ENCODE data around the gene CYP1B1. TPM values are rescaled to one million over a fixed set of nuclear protein-coding genes. Genes with fewer than 3 reads are reported as not detected.

Gene CYP1B1
- total RNA-seq, result 1 to 10 TPM; 6.3 TPM

GRCh38 chr2:38075507-38076151 is at the start of gene CYP1B1:
CYP1B1 (minus strand) TSS chr2:38076151; CDS start chr2:38075388, 763 bp downstream.
- Mint-ChIP-seq H3K27ac (peak within 1 kb of the TSS; percentile 88), H3K4me3 (peak within 1 kb of the TSS; percentile 71), H3K4me1 (peaks cover 24% of the 10 kb centered on the region), H3K27me3 (peaks cover 61% of the 10 kb centered on the region), H3K9me3 (ENCODE audit: low read depth) (no peaks in the 10 kb centered on the region), H3K36me3 (ENCODE audit: low read depth) (peaks cover 2% of the 10 kb centered on the region)
- CTCF ChIA-PET, result interaction anchor here (0.6 to 2.1 kb wide), 8 partner anchors 25 to 523 kb away, joined by 3 to 7 read pairs (median 3); no protein-coding TSS in a partner anchor
- intact Hi-C loops (cut with DNase I, micrococcal nuclease), result loop anchor here (1.0 to 10.0 kb wide), 10 partner anchors 31 to 698 kb away; partner anchors contain the start of genes ATL2 (in 1 of the 2) and RMDN2 (in 1 of the 2)
- no peak for ATAC-seq
- POLR2A ChIA-PET, result interaction anchor here (1.3 kb wide), 1 partner anchor 20 kb away, joined by 8 read pairs; no protein-coding TSS in a partner anchor
- DNase-seq, result peak; percentile 25

- H3K36me3 Mint-ChIP-seq (ENCODE audit: low read depth), result peaks cover 3% of the 10 kb centered on the region
- POLR2A ChIA-PET, result no interaction called here
- H3K27me3 Mint-ChIP-seq, result no peaks in the 10 kb centered on the region
- H3K4me3 Mint-ChIP-seq, result no peak overlapping the region
- peaks cover 18% of the 10 kb centered on the region for H3K9me3 Mint-ChIP-seq (ENCODE audit: low read depth)
- no peak for DNase-seq
- H3K4me1 Mint-ChIP-seq, result no peaks in the 10 kb centered on the region
- intact Hi-C loops (cut with DNase I, micrococcal nuclease), result no loop called here
- no peak overlapping the region for H3K27ac Mint-ChIP-seq
- CTCF ChIA-PET, result no interaction called here
- no peak for ATAC-seq
Measured at GRCh38 chr2:38125007-38125406, 49.1 kb upstream of the CYP1B1 start.

GRCh38 chr2:38123911-38124310 is 48.0 kb upstream of the CYP1B1 start:
- intact Hi-C loops (cut with DNase I, micrococcal nuclease), result no loop called here
- no peak overlapping the region for H3K27ac Mint-ChIP-seq
- no peak overlapping the region for H3K4me3 Mint-ChIP-seq
- H3K9me3 Mint-ChIP-seq (ENCODE audit: low read depth), result peaks cover 18% of the 10 kb centered on the region
- ChIA-PET CTCF (no interaction called here), POLR2A (no interaction called here)
- ATAC-seq (no peak), DNase-seq (no peak)
- peaks cover 3% of the 10 kb centered on the region for H3K36me3 Mint-ChIP-seq (ENCODE audit: low read depth)
- peaks cover 2% of the 10 kb centered on the region for H3K27me3 Mint-ChIP-seq
- no peaks in the 10 kb centered on the region for H3K4me1 Mint-ChIP-seq

GRCh38 chr2:38122344-38122743 is 46.4 kb upstream of the CYP1B1 start:
- POLR2A ChIA-PET, result no interaction called here
- Mint-ChIP-seq H3K36me3 (ENCODE audit: low read depth) (peaks cover 3% of the 10 kb centered on the region), H3K9me3 (ENCODE audit: low read depth) (peaks cover 13% of the 10 kb centered on the region), H3K4me3 (no peak overlapping the region), H3K4me1 (no peaks in the 10 kb centered on the region), H3K27ac (no peak overlapping the region), H3K27me3 (peaks cover 5% of the 10 kb centered on the region)
- CTCF ChIA-PET, result no interaction called here
- ATAC-seq (no peak), DNase-seq (no peak)
- intact Hi-C loops (cut with DNase I, micrococcal nuclease), result no loop called here

GRCh38 chr2:38121481-38121880 is 45.5 kb upstream of the CYP1B1 start:
- ATAC-seq (no peak), DNase-seq (no peak)
- H3K4me1 Mint-ChIP-seq, result no peaks in the 10 kb centered on the region
- H3K27ac Mint-ChIP-seq, result no peak overlapping the region
- intact Hi-C loops (cut with DNase I, micrococcal nuclease), result no loop called here
- H3K36me3 Mint-ChIP-seq (ENCODE audit: low read depth), result no peaks in the 10 kb centered on the region
- ChIA-PET POLR2A (no interaction called here), CTCF (interaction anchor here (0.6 kb wide), 1 partner anchor 867 kb away, joined by 3 read pairs; no protein-coding TSS in a partner anchor)
- H3K4me3 Mint-ChIP-seq, result no peak overlapping the region
- peaks cover 5% of the 10 kb centered on the region for H3K9me3 Mint-ChIP-seq (ENCODE audit: low read depth)
- H3K27me3 Mint-ChIP-seq, result peaks cover 5% of the 10 kb centered on the region

- Mint-ChIP-seq H3K4me1 (no peaks in the 10 kb centered on the region), H3K36me3 (ENCODE audit: low read depth) (no peaks in the 10 kb centered on the region), H3K27me3 (peaks cover 5% of the 10 kb centered on the region), H3K27ac (no peak overlapping the region), H3K4me3 (no peak overlapping the region), H3K9me3 (ENCODE audit: low read depth) (no peaks in the 10 kb centered on the region)
- intact Hi-C loops (cut with DNase I, micrococcal nuclease), result no loop called here
- ChIA-PET POLR2A (no interaction called here), CTCF (no interaction called here)
- DNase-seq, result no peak
- no peak for ATAC-seq
Measured at GRCh38 chr2:38120829-38121228, 44.9 kb upstream of the CYP1B1 start.

GRCh38 chr2:38120264-38120592 is 44.3 kb upstream of the CYP1B1 start:
- no peak for ATAC-seq
- Mint-ChIP-seq H3K27ac (no peak overlapping the region), H3K9me3 (ENCODE audit: low read depth) (no peaks in the 10 kb centered on the region), H3K4me1 (no peaks in the 10 kb centered on the region), H3K4me3 (no peak overlapping the region), H3K27me3 (peaks cover 5% of the 10 kb centered on the region), H3K36me3 (ENCODE audit: low read depth) (no peaks in the 10 kb centered on the region)
- DNase-seq, result no peak
- CTCF ChIA-PET, result no interaction called here
- intact Hi-C loops (cut with DNase I, micrococcal nuclease), result no loop called here
- POLR2A ChIA-PET, result no interaction called here

GRCh38 chr2:38116762-38117161 is 40.8 kb upstream of the CYP1B1 start:
- Mint-ChIP-seq H3K4me3 (no peak overlapping the region), H3K4me1 (no peaks in the 10 kb centered on the region), H3K27me3 (peaks cover 12% of the 10 kb centered on the region), H3K27ac (no peak overlapping the region), H3K9me3 (ENCODE audit: low read depth) (peaks cover 2% of the 10 kb centered on the region), H3K36me3 (ENCODE audit: low read depth) (no peaks in the 10 kb centered on the region)
- ATAC-seq, result no peak
- intact Hi-C loops (cut with DNase I, micrococcal nuclease), result loop anchor here in 1 of 2 experiments (5.0 kb wide), 1 partner anchor 224 kb away; no protein-coding TSS in a partner anchor
- POLR2A ChIA-PET, result no interaction called here
- DNase-seq, result no peak
- CTCF ChIA-PET, result interaction anchor here (0.6 to 2.3 kb wide), 6 partner anchors 26 to 489 kb away, joined by 3 to 10 read pairs (median 4); partner anchors contain the start of gene RMDN2

- peak; percentile 88 for DNase-seq
- Mint-ChIP-seq H3K4me1 (no peaks in the 10 kb centered on the region), H3K27ac (no peak overlapping the region), H3K27me3 (peaks cover 22% of the 10 kb centered on the region), H3K9me3 (ENCODE audit: low read depth) (peaks cover 5% of the 10 kb centered on the region), H3K4me3 (no peak overlapping the region), H3K36me3 (ENCODE audit: low read depth) (peaks cover 2% of the 10 kb centered on the region)
- POLR2A ChIA-PET, result interaction anchor here (0.6 kb wide), 1 partner anchor 117 kb away, joined by 3 read pairs; no protein-coding TSS in a partner anchor
- CTCF ChIA-PET, result interaction anchor here (0.6 to 2.3 kb wide), 17 partner anchors 9 to 224 kb away, joined by 3 to 10 read pairs (median 4); partner anchors contain the start of gene CYP1B1
- peak; percentile 63 for ATAC-seq
- intact Hi-C loops (cut with DNase I, micrococcal nuclease), result loop anchor here (1.0 to 5.0 kb wide), 5 partner anchors 39 to 393 kb away; partner anchors contain the start of gene CYP1B1 (in 1 of the 2)
Measured at GRCh38 chr2:38115216-38116032, 39.5 kb upstream of the CYP1B1 start.

GRCh38 chr2:38113981-38114708 is 38.2 kb upstream of the CYP1B1 start:
- ChIA-PET CTCF (interaction anchor here (1.1 to 1.7 kb wide), 5 partner anchors 22 to 117 kb away, joined by 3 to 7 read pairs (median 4); partner anchors contain the start of gene CYP1B1), POLR2A (no interaction called here)
- Mint-ChIP-seq H3K27ac (no peak overlapping the region), H3K27me3 (peaks cover 21% of the 10 kb centered on the region), H3K36me3 (ENCODE audit: low read depth) (peaks cover 2% of the 10 kb centered on the region), H3K9me3 (ENCODE audit: low read depth) (peaks cover 5% of the 10 kb centered on the region), H3K4me1 (peaks cover under 1% of the 10 kb centered on the region), H3K4me3 (no peak overlapping the region)
- DNase-seq, result no peak
- ATAC-seq, result no peak
- intact Hi-C loops (cut with DNase I, micrococcal nuclease), result loop anchor here in 1 of 2 experiments (2.0 kb wide), 2 partner anchors 37 to 395 kb away; partner anchors contain the start of gene CYP1B1

- Mint-ChIP-seq H3K36me3 (ENCODE audit: low read depth) (peaks cover 2% of the 10 kb centered on the region), H3K27ac (no peak overlapping the region), H3K9me3 (ENCODE audit: low read depth) (peaks cover 5% of the 10 kb centered on the region), H3K4me3 (no peak overlapping the region), H3K27me3 (peaks cover 24% of the 10 kb centered on the region), H3K4me1 (peaks cover 3% of the 10 kb centered on the region)
- ATAC-seq, result no peak
- intact Hi-C loops (cut with DNase I, micrococcal nuclease), result no loop called here
- DNase-seq, result no peak
- ChIA-PET POLR2A (no interaction called here), CTCF (interaction anchor here (0.7 to 1.6 kb wide), 5 partner anchors 21 to 165 kb away, joined by 3 to 7 read pairs (median 3); partner anchors contain the start of gene CYP1B1)
Measured at GRCh38 chr2:38113051-38113450, 37.1 kb upstream of the CYP1B1 start.

Data from activated CD4-positive, alpha-beta T cell treated with anti-CD3 and anti-CD28 coated beads for 36 hours (primary cell).